Measurements from ENCODE around the gene ACSM6.
"Not testable (repeated sequence)": the region's sequence is repeated elsewhere in the genome, so short reads cannot be mapped to it uniquely, and the experiment has no call there.

Gene ACSM6

DNA sequence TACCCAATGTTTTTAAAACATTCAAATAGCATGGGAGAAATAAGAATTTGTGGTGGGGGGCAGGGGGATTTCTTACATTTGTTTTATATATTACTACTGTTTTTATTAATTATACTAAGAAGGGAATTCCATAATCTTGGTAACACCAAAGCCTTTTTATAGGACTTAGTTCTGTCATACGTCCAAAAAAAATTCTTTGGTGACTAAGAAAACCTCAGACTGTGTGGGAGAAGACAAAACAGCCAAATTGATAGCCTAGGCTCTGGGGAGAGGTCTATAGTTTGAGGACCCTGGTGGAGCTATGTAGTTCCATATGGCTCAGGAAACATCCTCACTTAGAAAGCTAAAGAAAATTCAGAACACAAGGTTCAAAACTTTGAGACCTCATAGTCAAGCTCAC lies 23.4 kb downstream of the ACSM6 start:
- no peak for DNase-seq

DNA sequence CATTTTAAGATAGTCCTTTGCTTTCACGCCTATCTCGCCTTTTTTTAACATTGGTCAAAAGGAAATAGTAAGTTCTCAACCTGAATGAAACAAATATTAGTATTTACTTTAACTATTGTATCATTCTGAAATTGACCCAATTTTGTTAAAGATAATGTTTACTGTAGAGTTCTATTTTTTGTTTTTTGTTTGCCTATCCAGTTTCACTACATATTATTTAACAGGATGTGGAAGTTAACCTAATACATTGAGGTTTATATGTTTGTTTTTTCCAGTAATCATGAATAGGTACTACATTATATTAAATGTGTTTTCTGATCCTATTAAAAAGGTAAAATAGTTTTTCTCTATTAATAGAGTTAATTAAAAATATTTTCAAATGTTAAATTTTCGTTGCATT lies 26.5 kb downstream of the ACSM6 start:
- DNase-seq = no peak

DNA sequence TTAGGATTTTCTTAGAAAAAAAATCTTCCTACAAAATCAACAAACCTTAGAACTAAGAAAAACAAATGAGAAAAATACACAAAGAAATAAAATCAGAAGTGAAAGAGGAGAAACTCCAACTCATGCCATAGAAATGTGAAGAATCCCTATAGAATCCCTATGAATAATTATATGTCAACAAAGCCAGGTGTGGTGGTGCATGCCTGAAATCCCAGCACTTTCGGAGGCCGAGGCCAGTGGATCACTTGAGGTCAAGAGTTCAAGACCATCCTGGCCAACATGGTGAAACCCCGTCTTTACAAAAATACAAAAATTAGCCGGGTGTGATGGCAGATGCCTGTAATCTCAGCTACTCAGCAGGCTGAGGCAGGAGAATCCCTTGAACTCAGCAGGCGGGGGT lies 27.1 kb downstream of the ACSM6 start:
- DNase-seq = no peak

DNA sequence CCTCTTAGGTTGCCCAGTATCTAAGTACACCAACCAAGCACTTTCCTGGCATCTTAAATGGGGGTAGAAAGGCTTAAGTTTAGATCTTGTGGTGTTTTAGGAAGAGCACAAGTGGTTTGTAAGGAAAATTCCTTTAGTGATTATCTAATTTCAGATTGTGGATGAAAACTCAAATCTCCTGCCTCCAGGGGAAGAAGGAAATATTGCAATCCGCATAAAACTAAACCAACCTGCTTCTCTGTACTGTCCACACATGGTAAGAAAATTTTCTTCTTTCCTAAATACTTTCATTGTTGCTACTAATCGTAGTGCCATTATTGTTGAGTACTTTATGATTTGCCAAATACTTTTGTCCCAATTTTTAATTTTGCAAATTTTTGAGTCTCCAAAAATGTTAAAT lies 31.1 kb downstream of the ACSM6 start:
- DNase-seq = no peak

DNA sequence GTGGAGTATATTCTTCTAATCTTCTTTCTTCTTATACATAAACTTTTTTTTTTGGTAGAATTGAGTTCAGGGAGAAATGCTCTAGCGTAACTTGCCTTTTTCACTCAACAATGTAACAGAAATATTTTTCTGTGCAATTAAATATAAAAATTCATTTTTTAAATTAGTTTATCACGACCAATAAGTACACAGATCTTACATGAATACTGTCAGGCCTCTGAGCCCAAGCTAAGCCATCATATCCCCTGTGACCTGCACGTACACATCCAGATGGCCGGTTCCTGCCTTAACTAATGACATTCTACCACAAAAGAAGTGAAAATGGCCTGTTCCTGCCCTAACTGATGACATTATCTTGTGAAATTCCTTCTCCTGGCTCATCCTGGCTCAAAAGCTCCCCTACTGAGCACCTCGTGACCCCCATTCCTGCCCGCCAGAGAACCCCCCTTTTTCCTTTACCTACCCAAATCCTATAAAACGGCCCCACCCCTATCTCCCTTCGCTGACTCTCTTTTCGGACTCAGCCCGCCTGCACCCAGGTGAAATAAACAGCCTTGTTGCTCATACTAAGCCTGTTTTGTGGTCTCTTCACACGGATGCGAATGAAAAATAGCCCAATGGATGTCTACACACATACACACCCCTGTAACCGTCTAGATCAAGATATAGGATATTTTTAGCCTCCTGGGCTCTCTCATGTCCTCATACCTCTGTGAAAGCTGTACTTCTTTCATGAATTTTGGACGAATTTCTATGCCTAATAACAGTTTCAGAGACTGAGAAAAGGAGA lies 35.1 kb downstream of the ACSM6 start:
- not testable (repeated sequence) for DNase-seq

DNA sequence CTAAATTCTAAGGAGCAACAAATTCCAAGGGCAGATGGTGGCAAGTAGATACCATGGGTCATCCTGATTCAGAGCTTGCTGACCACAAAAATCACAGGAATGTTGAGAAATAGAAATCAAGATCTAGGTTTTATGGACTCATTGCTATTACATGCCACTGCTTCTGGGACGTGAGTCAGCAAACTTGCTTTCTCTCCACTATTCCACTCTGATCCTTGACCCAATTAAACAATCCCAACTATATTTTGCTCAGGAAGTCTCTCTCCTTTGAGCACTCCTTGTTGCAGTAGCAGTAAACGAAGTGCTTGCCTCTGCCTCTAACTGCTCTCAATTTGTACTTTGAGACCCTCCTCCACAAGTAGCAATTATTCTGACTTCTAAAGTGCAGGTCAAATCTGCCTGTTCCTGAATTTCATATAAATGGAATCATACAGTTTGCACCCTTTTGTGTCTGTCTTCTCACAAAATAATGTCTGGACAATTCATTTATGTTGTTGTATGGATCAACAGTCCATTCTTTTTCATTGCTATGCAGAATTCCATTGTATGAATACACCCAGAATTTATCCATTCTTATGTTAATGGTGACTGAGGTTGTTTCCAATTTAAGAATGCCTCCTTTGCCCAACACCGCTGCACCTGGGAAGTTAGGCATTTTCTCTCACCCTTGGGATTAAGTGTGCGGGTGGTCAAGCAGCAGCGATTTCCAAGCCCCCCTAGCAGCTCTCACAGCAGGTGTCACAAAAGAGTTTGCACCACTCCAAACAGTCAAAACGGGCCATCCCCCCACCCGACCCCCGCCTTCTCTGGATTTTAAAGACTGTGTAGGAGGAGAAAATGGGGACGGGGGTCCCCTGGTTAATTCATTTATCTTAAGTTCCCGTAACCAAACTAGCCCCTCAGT lies 35.9 kb downstream of the ACSM6 start:
- DNase-seq = no peak

DNA sequence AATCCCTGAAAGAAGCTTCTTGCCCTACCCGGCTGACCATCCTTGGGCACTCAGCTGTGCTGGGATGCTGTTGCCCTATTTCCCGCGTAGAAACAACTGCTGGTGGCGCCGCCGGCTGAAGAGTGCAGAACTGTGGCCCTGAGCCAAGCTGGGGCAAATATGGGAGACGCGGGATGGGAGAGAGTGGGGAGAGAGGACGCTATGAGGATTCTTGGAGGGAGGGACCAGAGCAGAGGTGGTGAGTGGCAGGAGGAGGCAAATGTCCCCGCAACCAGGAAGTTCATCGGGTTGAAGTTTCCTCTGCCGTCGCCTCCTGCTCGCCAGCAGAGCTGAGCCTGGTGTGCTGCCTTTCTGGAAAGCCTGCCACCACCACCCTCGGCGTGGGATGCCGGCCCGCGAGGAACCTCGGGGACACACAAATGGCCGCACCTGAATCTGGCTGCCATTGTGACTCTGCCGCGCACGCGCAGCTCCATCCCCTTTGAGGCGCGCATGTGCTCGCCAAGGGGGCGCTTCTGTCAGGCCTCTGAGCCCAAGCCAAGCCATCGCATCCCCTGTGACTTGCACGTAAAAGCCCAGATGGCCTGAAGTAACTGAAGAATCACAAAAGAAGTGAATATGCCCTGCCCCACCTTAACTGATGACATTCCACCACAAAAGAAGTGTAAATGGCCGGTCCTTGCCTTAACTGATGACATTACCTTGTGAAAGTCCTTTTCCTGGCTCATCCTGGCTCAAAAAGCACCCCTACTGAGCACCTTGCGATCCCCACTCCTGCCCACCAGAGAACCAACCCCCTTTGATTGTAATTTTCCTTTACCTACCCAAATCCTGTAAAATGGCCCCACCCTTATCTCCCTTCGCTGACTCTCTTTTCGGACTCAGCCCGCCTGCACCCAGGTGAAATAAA lies 36.9 kb downstream of the ACSM6 start:
- DNase-seq = not testable (repeated sequence)

DNA sequence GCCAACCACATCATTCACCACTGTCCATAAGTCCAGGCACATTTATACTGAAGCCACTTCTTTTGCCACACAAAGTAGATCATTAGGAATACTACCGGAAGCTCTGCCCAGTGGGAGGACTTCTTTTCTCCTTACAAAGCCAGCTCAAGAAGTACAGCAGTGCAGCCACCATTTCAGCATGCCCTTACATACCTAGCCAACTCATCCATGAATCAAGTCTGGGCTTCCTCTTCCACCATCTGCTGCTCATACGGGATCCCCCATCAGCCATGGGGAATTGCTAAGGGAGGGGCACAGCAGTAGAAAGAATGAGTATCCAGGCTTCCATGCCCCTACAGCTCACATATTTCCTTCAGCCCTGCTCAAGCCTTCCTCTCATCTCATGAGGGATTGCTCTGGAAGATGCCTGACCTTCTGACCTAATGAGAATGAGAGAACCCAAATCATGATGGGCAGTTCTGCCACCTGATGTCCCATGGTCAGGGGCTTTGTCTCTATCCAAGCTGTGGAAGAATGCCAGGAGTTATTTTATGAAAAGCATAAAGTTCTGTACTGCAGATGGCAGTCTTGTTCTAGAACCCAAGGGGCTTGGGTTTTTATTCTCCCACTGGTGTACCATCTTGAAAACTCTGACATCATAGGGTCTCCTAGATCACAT lies 39.5 kb downstream of the ACSM6 start:
- no peak for DNase-seq

DNA sequence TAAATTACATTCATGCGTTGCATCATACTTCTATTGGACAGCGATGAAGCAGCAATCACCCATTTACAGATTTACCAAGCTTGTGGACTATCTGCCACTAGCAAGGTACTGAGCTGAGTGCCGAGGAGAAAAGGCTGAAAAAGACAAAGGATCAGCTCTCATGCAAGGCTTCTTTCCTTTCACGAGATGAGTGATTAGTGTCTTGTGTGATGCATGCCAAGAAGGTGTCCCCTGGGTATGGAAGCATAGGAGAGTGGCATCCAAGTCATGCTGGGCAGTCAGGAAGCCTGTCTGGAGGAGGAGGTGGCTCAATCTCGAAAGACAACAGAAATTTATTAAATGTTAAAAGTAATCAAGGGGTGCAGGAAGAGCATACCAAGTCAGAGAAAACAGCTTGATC lies 40.9 kb downstream of the ACSM6 start:
- no peak for DNase-seq

DNA sequence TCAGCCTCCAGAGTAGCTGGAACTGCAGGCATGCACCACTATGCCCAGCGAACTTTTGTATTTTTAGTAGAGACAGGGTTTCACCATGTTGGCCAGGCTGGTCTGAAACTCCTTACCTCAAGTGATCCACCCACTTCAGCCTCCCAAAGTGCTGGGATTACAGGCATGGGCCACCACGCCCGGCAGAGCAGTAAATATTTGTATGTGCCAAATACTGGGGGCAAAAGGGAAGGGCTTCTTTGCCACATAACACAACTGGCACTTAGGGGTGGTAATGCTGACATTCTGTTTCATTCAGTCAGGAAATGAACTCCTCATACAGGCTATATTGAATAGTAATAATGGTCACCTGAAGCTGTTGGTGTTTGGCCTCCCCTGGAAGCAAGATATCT lies 41.6 kb downstream of the ACSM6 start:
- DNase-seq = no peak

DNA sequence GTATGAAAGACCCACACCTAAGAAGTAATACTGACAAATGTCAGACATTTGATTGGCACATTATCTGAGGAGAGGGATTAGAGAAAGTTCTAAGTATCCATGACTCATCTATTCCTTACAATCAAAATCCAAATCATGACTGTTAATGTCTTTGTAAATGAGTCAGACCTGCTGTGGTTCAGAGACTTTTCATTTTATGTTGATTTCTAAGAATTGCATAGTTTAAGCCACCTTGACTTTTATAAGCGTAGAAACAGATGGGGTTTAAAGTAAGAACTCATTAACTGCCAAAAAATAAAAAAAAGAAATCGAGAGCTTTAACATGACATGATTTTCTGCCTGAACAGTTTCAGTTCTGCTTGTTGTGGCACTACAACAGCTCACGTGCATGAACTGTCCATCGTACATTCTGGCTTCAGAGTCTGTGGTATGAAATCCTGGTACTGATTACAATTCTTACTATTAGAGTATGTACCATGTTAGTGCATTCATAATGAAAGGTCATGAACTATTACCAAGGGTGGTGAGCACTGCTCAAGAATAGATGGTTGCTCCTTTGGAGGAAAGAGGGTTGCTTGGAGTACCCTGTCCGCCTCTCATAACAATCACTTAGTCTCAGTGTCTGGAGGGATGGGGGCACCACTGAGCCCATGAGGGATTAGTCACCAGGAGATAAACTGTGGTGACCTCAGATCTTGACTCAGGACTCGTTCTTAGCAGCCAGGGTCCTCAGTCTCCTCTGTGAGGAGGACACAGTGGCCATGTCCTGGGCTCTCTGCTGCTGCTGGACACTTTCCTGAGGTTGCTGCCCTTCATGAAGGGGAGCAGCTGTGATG lies 42.2 kb downstream of the ACSM6 start:
- DNase-seq = no peak

DNA sequence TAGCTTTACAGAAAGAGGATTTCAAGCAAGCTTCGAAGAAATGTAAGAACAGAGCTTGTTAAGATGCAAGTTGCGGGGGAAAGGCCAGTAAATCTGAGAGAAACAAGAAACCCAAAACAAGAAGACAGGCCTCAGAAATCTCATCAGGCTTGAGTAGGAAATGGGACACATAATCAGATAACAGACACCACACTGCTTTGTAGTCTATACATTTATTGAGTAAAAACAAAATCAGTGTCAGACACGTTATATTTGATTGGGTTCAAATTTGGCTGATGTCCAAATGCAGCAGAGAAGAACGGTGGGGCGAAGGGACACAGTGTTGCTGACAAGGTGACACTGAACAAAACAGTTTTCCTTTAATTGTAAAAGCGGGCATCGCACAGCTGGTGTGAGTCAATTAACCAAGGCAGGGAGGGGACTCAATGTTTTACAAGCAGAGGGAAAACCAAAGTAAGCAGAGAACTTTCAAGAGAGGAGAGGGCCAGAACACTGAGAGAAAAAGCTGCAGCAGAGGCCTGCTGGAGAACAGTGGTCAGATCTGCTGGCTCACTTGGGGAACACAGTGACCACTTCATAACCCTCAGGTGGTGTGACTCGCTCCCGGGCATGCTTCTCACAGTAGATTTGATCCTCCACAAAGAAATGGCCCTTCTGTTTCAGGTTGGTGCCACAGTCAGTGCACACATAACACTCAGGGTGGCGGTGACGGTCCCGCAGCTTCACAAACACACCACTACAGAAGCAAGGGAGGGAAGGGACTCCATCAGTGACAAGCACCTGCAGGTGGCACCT lies 43.5 kb downstream of the ACSM6 start:
- no peak for DNase-seq

DNA sequence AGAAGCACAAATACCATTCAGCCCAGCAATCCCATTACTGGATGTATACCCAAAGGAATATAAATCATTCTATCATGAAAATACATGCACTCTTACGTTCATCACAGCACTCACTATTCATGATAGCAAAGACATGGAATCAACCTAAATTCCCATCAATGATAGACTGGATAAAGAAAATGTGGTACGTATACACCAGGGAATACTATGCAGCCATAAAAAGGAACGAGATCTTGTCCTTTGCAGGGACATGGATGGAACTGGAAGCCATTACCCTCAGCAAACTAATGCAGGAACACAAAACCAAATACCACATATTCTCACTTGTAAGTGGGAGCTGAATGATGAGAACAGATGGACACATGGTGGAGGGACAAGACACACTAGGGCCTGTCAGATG lies 46.1 kb downstream of the ACSM6 start:
- not testable (repeated sequence) for DNase-seq

DNA sequence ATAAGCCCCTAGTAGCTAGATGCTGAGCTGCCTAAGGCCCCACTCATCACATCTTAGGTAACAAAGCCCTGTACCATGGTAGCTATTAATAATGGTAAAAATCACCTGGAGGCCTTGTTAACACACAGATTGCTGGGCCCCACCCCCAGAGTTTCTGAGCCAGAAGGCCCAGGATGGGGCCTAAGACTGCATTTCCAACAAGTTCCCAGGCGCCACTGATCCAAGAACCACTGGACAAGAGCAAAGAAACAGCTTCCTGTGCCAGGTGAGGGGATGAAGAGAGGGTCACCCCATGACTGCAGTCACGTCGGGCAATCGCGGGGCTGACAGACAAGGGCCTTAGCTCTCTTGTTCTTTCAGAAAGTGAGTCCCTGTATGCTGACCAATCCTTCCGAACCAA lies 46.8 kb downstream of the ACSM6 start:
- no peak for DNase-seq

DNA sequence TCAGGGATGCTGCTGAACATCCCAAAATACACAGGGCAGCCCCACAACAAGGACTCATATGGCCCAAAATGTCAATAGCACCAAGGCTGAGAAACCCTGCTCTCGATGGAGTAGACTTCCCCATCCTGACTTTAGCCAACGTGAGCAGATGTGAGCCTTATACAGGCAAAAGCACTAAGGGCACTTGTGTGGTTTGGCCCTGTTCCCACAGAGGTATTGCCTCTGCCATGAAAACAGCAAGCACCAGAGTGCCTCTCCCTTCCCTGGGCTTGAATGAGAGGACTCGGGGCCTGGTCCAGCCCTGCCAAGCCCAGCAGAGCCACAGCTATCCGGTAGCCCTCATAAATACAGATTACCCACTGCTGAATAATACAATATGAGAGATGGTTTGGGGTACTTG lies 47.5 kb downstream of the ACSM6 start:
- DNase-seq = no peak

DNA sequence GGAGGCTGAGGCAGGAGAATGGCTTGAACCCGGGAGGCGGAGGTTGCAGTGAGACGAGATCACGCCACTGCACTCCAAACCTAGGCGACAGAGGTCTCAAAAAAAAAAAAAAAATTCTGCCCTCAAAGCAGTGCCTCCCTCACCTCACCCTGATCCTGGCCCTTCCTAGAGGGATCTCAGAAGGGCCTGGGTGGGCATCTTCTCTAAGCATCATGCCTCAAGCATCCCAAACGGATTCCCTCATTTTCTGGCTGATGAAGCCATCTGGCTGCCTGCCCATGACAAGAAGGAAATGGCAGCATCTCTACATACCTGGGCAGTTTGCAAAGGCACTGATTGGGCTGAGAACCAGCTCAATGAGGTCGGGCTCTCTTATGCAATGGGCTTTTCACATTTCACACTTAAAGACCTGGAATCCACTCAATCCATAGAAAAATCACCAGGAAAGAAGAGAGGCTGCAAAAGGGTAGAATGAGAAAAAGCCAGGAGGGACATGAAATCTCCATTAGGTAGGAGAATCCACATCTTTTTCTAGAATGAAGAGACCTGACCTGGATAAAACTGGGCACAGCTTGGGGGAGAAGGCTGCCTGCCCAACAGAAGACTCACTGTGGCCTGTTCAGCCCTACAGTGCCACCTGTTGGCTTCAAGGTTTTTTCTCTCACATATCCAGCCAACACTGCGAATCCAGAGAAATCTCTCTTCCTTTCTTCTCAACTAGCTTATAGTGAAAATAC lies 48.7 kb downstream of the ACSM6 start:
- DNase-seq = no peak

DNA sequence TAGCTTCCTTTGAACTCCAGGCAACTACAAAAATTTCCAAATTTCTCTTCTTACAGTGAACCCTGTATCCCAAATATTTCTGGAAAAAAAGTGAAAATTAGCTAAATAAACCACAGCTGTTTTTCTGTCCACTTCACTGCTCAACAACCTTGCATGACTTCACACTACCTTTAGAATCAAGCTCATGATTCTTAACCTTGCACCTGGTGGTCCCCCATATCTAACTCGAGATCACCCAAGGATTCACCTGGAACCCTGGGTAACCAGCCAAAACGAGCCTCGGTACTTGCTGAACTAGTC lies 49.2 kb downstream of the ACSM6 start:
- DNase-seq = no peak

DNA sequence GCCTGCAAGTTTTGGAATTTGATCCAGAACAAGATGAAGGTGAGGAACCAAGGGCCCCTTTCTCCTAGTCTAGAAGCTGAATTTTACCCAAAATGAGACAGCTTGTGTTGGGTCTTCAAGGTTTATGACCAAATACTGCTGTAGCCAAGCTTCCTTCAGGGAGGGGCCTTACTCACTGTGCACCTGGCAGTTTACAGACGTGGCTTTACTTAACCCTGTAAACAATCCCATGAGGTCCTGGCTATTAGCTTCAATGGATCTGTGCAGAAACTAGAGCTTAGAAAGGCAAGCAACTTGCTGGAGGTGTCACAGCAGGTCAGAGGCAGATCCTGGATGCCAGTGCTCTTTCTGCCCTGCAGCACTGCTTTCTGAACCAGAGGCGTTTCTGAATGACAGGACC lies 50.1 kb downstream of the ACSM6 start:
- DNase-seq = no peak

DNA sequence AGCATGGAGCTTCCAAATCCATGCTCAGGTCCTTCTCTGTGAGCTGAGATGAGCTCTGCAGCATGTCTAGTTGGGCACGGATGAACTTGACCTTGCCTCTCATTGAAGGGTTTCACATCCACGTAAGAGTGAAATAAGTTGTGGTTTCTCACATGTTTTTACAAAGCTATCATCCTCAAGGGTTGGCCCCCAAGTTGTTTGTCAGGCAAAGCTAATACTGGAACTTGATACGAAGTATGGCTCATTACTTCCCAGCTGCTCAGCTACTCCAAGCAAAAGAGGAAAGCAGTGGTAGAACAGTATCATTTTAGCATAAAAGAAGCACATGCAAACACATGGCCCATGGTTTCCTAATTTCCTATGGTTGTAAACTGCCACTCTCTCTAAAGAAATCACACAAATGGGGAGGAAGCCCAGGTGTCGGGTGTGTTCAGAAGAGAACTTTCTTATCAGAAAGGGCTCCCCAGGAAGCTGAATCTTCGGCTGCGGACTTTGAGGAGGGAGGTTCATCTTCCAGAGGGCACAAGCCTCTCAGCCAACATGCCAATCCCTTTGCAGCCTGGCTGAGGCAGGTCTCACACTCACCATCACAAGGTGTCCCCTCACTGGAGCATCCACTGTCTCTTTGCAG lies 51.5 kb downstream of the ACSM6 start:
- DNase-seq = no peak

DNA sequence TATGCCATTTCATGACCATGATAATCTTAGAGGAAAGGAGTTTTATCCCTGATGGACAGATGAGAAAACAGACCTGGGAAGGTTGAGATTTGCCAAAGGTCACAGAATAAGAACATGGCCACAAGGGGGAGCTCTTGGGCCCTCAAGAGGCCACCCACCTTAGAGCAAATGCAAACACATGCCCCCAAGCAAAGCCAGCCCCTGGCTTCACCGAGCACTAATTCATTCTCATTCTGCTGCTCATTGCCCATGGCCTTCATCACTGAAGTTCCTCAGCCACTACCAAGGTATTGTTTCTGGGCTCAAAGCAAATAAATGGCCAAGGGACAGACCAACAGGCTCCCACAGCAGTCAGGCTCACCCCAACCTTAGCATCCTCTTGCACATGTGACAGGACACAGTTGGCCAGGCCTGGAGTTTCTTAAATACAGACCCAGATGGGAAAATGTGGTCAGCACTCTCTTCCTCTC lies 52.6 kb downstream of the ACSM6 start:
- DNase-seq = no peak

Measured in NCI-H524 treated with DMSO at 0.1 percent for 48 hours (cell line).